ENCODE data around the gene PAX5.

Gene PAX5

GRCh38 chr9:36818242-36818938, 215.7 kb downstream of the PAX5 start:
- in situ Hi-C loops (cut with MboI; ENCODE audit: low sequenced_read_pairs) = no loop called here

- in situ Hi-C loops (cut with MboI; ENCODE audit: low sequenced_read_pairs) = no loop called here
These were observed 216.8 kb downstream of the PAX5 start for GRCh38 chr9:36817160-36817834.

GRCh38 chr9:36816371-36816770, 217.7 kb downstream of the PAX5 start:
- in situ Hi-C loops (cut with MboI; ENCODE audit: low sequenced_read_pairs) = no loop called here

- in situ Hi-C loops (cut with MboI; ENCODE audit: low sequenced_read_pairs) = no loop called here
These were observed 218.3 kb downstream of the PAX5 start for GRCh38 chr9:36815566-36816348.

- in situ Hi-C loops (cut with MboI; ENCODE audit: low sequenced_read_pairs) = no loop called here
These were observed 219.0 kb downstream of the PAX5 start for GRCh38 chr9:36815023-36815422.

- in situ Hi-C loops (cut with MboI; ENCODE audit: low sequenced_read_pairs) = no loop called here
These were observed 220.9 kb downstream of the PAX5 start for GRCh38 chr9:36813154-36813553.

GRCh38 chr9:36812556-36812955, 221.5 kb downstream of the PAX5 start:
- in situ Hi-C loops (cut with MboI; ENCODE audit: low sequenced_read_pairs) = no loop called here

GRCh38 chr9:36808251-36808650, 225.8 kb downstream of the PAX5 start:
- in situ Hi-C loops (cut with MboI; ENCODE audit: low sequenced_read_pairs) = no loop called here

GRCh38 chr9:36803961-36804360, 230.1 kb downstream of the PAX5 start:
- in situ Hi-C loops (cut with MboI; ENCODE audit: low sequenced_read_pairs) = no loop called here

GRCh38 chr9:36802201-36802920, 231.7 kb downstream of the PAX5 start:
- in situ Hi-C loops (cut with MboI; ENCODE audit: low sequenced_read_pairs) = no loop called here

GRCh38 chr9:36800455-36800854, 233.6 kb downstream of the PAX5 start:
- in situ Hi-C loops (cut with MboI; ENCODE audit: low sequenced_read_pairs) = no loop called here

GRCh38 chr9:36798350-36799065, 235.6 kb downstream of the PAX5 start:
- in situ Hi-C loops (cut with MboI; ENCODE audit: low sequenced_read_pairs) = no loop called here

- in situ Hi-C loops (cut with MboI; ENCODE audit: low sequenced_read_pairs) = no loop called here
These were observed 236.4 kb downstream of the PAX5 start for GRCh38 chr9:36797471-36798220.

- in situ Hi-C loops (cut with MboI; ENCODE audit: low sequenced_read_pairs) = no loop called here
These were observed 237.2 kb downstream of the PAX5 start for GRCh38 chr9:36796671-36797419.

- in situ Hi-C loops (cut with MboI; ENCODE audit: low sequenced_read_pairs) = no loop called here
These were observed 239.6 kb downstream of the PAX5 start for GRCh38 chr9:36794461-36794860.

GRCh38 chr9:36793277-36793676, 240.8 kb downstream of the PAX5 start:
- in situ Hi-C loops (cut with MboI; ENCODE audit: low sequenced_read_pairs) = no loop called here

- in situ Hi-C loops (cut with MboI; ENCODE audit: low sequenced_read_pairs) = no loop called here
These were observed 242.7 kb downstream of the PAX5 start for GRCh38 chr9:36791222-36791950.

GRCh38 chr9:36789886-36790285, 244.2 kb downstream of the PAX5 start:
- in situ Hi-C loops (cut with MboI; ENCODE audit: low sequenced_read_pairs) = no loop called here

Measured in HL-60/S4 treated with phorbol 12-myristate 13-acetate at 8.2 ng/mL for 4 days and 3 days (cell line).